ENCODE data around the gene VEZT.

The VEZT gene

GRCh38 chr12:95198914-95199313 lies 18.7 kb upstream of the VEZT start:
- DNase-seq (ENCODE audit: low read depth in 2 of 3, low spot score in 1 of 3) = no peak

GRCh38 chr12:95200128-95200894 lies 17.3 kb upstream of the VEZT start:
- no peak for DNase-seq (ENCODE audit: low read depth in 2 of 3, low spot score in 1 of 3)

GRCh38 chr12:95201056-95201670 lies 16.4 kb upstream of the VEZT start:
- DNase-seq (ENCODE audit: low read depth in 2 of 3, low spot score in 1 of 3) = no peak

GRCh38 chr12:95202691-95203486 lies 14.7 kb upstream of the VEZT start:
- DNase-seq (ENCODE audit: low read depth in 2 of 3, low spot score in 1 of 3) = no peak

GRCh38 chr12:95203487-95204030 lies 14.0 kb upstream of the VEZT start:
- DNase-seq (ENCODE audit: low read depth in 2 of 3, low spot score in 1 of 3) = no peak

- DNase-seq (ENCODE audit: low read depth in 2 of 3, low spot score in 1 of 3) = no peak
Observed at GRCh38 chr12:95204141-95204866, 13.3 kb upstream of the VEZT start.

- no peak for DNase-seq (ENCODE audit: low read depth in 2 of 3, low spot score in 1 of 3)
Observed at GRCh38 chr12:95205016-95205624, 12.5 kb upstream of the VEZT start.

- DNase-seq (ENCODE audit: low read depth in 2 of 3, low spot score in 1 of 3) = no peak
Observed at GRCh38 chr12:95205685-95206084, 11.9 kb upstream of the VEZT start.

GRCh38 chr12:95206916-95207315 lies 10.7 kb upstream of the VEZT start:
- no peak for DNase-seq (ENCODE audit: low read depth in 2 of 3, low spot score in 1 of 3)

GRCh38 chr12:95207407-95207806 lies 10.2 kb upstream of the VEZT start:
- no peak for DNase-seq (ENCODE audit: low read depth in 2 of 3, low spot score in 1 of 3)

- no peak for DNase-seq (ENCODE audit: low read depth in 2 of 3, low spot score in 1 of 3)
Observed at GRCh38 chr12:95208678-95209077, 8.9 kb upstream of the VEZT start.

GRCh38 chr12:95212586-95212985 lies 5.0 kb upstream of the VEZT start:
- DNase-seq (ENCODE audit: low read depth in 2 of 3, low spot score in 1 of 3) = no peak

GRCh38 chr12:95213119-95213518 lies 4.5 kb upstream of the VEZT start:
- DNase-seq (ENCODE audit: low read depth in 2 of 3, low spot score in 1 of 3) = no peak

GRCh38 chr12:95213928-95214327 lies 3.7 kb upstream of the VEZT start:
- no peak for DNase-seq (ENCODE audit: low read depth in 2 of 3, low spot score in 1 of 3)

- no peak for DNase-seq (ENCODE audit: low read depth in 2 of 3, low spot score in 1 of 3)
Observed at GRCh38 chr12:95214466-95214865, 3.1 kb upstream of the VEZT start.

GRCh38 chr12:95215949-95216348 lies 1.7 kb upstream of the VEZT start:
- no peak for DNase-seq (ENCODE audit: low read depth in 2 of 3, low spot score in 1 of 3)

- DNase-seq (ENCODE audit: low read depth in 2 of 3, low spot score in 1 of 3) = peak in 1 of 3 donors; percentile 12
Observed at GRCh38 chr12:95216711-95217376, 763 bp upstream of the VEZT start.

GRCh38 chr12:95218150-95219133 lies 835 bp downstream of the VEZT start:
- DNase-seq (ENCODE audit: low read depth in 2 of 3, low spot score in 1 of 3) = peak; percentile 15 to 41 (median 35)

- DNase-seq (ENCODE audit: low read depth in 2 of 3, low spot score in 1 of 3) = no peak
Observed at GRCh38 chr12:95220190-95220589, 2.6 kb downstream of the VEZT start.
